Hindlimb muscle (tissue), 1 donor: Measurements from ENCODE around the gene KIAA0513. TPM values are rescaled to one million over a fixed set of nuclear protein-coding genes. Genes with fewer than 3 reads are reported as not detected.
A peak's percentile ranks its signal among the peaks of the same experiment; 100 is the strongest.

Source experiments
- DNase-seq: peaks from one replicate; pipeline ENCODE4 v3.0.0-alpha.2; 2013
- polyA plus RNA-seq: library from polyadenylated mRNA; unstranded; fragments of 120-200 nt; gene quantifications from one replicate; pipeline ENCODE4 v1.2.1, GENCODE V29; 2013; ENCODE audit not compliant: insufficient read length

KIAA0513 gene
- polyA plus RNA-seq, 1 donor, result 1.6 TPM

DNA sequence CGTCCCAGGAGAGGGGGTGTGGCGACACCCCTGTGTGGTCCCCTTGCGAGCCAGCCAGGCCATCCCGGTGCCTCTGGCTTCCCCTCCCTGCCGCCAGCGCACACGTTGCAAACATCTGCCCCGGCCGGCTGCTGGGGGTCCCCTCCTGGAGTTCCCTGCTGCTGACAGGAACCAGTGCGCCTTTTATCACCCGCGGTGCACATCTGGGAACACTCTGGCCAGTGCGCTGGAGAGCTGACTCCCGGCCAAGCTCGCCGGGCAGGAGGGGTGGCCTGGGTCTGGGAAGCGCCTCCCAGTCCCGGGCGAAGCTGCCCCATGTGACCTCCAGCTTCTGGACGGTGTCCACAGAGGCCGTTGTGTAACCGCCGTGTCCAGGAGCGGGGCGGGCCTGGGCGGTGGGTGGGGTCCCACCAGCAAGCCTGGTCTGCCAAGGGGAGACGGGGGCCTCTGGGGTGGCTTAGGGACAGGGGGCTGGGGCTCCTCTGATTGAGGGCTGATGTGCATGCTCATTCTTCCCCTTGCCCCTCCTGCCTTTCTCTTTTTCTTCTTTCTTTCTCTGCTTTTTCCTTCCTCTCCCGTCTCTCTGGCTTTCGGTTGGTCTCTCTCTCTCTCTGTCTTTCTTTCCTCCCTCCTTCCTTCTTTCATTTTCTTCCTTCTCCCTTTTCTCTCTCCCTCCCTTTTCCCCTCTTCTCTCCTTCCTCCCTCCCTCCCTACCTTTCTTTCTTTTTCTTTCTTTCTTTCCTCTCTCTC, 109.9 kb downstream of the KIAA0513 start:
- DNase-seq, result peak; percentile 86

DNA sequence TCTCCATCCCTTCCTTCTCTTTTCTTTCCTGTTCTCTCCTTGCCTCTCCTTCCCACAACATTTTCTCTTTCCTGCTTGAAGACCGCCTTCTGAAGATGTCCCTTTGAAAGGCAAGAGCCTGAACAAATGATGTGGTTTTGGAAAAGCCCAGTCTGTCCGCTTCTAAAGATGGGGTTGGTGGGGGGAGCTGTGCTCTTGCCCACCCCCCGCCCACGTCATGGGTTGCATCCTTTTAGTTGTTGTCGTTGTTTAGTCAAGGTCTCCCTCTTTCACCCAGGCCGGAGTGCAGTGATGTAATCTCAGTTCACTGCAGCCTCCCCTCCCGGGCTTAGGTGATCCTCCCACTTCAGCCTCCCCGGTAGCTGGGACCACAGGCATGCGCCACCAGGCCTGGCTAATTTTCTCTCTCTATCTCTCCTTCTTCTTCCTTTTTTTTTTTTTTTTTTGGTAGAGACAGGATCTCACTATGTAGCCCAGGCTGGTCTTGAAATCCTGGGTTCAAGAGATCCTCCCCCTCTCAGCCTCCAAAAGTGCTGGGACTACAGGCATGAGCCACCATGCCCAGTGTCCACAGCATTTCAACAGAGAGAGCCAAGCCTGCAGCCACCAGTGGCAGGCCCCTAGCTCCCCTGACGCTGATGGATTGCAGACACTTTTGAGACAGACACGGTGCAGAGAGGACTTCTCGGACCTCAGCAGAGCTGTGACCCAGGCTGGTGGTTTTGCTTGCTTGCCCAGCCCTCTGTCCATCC, 110.7 kb downstream of the KIAA0513 start:
- no peak for DNase-seq

DNA sequence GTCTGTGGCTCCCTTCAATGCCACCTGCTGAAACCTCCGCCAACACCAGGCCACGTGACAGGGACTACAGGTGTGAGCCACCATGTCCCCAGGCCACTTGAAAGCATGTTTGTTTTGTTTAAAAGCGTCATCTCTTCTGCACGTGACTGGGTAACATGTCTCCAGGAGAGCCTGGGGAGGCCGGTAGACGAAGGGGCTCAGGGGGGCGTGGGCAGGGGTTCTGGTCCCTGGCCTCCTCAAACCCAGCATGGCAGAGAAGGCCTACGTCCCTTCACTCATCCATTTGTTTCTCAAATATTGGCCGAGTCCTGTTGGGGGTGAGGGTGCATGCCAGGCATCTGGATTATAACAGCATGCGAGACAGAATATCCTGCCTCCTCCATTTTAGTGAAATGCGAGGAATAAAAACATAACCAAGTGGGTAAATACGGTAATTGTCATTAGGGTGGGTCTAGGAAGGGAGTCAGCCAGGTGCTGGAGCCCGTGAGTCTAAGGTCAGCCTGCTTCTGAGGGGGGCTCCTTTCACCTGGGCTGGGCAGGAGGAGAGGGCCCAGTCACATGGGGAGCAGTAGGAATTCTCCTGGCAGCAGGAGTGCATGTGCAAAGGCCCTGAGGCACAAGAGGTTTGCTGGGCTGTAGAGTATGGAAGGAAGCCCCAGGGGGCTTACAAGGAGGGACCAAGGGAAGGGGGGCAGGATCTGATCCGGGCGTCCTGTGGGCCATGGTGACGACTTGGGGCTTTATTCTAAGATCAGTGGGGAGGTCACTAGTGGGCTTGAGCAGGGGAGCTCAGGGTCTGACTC, 111.4 kb downstream of the KIAA0513 start:
- DNase-seq, result no peak

DNA sequence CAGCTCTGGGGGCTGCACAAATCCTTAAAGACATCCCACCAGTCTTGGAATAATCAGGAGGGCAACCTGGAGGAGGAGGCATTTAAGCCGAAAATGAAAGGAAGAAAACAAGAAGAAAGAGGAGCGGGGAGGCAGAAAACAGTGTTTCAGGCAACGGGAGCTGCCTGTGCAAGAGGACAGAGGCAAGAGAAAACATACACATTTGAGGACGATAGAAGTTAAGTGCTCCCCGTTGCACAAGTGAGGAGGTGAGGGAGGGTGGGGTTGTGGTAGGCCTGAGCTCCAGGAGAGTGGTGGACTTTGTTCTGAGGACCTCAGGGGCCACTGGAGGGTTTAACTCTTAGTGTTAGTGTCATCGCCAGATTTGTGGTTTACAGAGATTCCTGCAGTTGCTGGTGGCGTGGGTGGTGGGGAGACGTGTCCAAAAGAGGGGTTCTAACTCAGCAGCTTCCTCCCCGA, 112.3 kb downstream of the KIAA0513 start:
- DNase-seq, result no peak

DNA sequence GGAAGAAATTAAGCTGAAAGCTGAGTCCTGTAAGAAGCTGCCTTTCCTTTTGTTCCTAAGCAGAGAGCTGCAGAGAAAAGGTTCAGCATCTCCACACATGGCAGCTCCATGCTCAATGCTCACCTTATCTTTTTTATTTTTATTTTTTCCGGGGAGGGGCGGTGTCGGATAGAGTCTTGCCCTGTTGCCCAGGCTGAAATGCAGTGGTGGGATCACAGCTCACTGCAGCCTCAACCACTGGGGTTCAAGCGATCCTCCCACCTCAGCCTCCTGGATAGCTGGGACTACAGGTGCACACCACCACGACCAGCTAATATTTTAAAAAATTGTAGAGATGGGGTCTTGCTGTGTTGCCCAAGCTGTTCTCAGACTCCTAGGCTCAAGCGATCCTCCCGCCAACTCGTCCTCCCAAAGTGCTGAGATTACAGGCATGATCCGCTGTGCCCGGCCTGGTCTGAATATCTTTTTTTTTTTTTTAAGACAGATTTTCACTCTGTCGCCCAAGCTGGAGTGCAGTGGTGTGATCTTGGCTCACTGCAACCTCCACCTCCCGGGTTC, 112.9 kb downstream of the KIAA0513 start:
- DNase-seq, result no peak

DNA sequence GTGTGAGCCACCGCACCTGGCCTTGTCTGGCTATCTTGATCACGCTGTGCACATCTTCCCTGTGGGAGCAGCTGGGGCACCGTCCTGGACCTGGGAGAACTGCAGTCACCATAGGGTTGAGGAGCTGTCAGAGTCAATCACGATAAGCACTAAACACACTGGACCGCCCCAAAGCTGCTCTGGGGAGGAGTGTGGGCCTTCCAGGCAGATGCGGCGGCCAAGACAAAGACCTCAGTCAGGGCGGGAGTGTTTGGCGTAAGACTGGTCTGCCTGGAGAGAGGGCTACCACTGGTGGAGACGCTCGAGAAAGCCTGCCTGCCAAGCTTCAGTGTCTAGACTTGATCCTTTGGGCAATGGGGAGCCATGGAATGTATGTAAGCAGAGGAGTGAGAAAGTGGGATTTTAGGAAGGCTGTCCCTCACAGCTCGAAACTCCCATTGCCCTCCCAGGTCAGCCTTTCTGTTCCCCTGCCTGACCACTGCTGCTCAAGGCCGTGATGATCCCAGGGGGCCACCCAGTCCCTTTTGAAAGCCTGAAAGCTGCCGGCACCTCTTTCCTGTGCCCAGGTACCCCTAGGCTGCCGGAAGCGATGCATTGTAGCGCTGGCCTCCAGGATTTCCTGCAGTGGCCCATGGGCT, 114.0 kb downstream of the KIAA0513 start:
- no peak for DNase-seq

DNA sequence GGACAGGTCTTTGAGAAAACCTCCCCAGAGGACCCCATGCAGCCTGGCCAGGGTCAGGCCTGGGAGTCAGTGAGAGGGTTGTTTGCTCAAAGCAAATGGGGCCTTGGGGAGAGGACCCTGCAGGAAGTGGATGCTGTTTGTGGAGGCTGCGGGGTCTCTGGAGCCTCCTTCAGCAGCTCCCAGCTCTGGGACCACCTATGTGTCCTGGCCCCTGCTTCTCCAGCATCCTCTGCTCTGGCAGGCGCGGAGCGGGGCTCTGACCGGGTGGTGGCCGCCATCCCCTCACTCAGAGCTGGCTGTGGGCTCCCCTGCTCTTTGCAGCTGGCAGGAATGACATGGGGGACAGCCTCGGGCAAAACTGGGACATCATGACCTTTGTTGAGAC, 114.5 kb downstream of the KIAA0513 start:
- DNase-seq, result no peak

DNA sequence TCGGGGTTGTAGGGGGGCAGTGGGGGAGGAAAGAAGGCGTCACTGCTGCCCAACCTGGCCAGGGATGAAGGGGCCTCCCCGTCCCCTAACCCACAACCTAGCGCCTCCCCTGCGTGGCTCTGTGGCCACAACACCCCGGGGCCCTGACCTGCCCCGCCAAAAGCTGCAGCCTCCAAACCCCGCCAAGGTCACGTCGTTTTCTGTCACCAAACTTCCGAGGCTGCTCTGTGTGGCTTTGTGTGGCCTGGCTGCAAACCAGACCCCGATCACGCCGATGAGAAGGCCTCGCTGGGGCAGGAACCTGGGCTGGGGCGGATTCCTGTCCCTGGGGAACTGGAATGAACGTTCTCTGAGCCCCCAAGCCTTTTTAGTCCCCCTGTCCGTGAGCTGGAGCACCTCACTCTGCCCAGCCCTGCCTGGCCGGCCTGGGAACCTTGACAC, 115.2 kb downstream of the KIAA0513 start:
- no peak for DNase-seq

Other genes with a start within 250 kb of the KIAA0513 start
- 6.2 TPM for gene CRISPLD2, start 207.8 kb upstream of the KIAA0513 start, polyA plus RNA-seq
- 31.5 TPM for gene ZDHHC7, start 16.3 kb upstream of the KIAA0513 start, polyA plus RNA-seq
- gene CIBAR2, start 84.7 kb downstream of the KIAA0513 start, polyA plus RNA-seq, result not detected